ENCODE measurements around the gene CEP68.

Gene CEP68

GRCh38 chr2:65055422-65056214 is 598 bp upstream of the CEP68 start:
- Histone ChIP-seq H3K4me1 (ENCODE audit: insufficient read depth, low read length, poor library complexity, severe bottlenecking) (peaks cover 62% of the 10 kb centered on the region), H3K4me2 (ENCODE audit: low read depth, low read length, poor library complexity, severe bottlenecking) (peak overlapping the region; percentile 85), H3K27me3 (ENCODE audit: insufficient read depth, low read length, poor library complexity, severe bottlenecking) (no peaks in the 10 kb centered on the region), H3K9me2 (replicated peaks; ENCODE audit: low read depth, low read length) (no peaks in the 10 kb centered on the region), H3F3A (ENCODE audit: low read depth) (no peaks in the 10 kb centered on the region), H3K79me2 (ENCODE audit: insufficient read depth, low read length) (peaks cover 47% of the 10 kb centered on the region), H2AFZ (ENCODE audit: low read length) (peak overlapping the region; percentile 92), H4K20me1 (ENCODE audit: insufficient read depth, low read length, poor library complexity, severe bottlenecking) (peaks cover 10% of the 10 kb centered on the region), H3K4me3 (ENCODE audit: low read length, poor library complexity, severe bottlenecking) (peak overlapping the region; percentile 79), H3K9me3 (ENCODE audit: insufficient read depth, low read depth, low read length) (no peaks in the 10 kb centered on the region), H3K9ac (ENCODE audit: low read depth, low read length, poor library complexity, severe bottlenecking) (peak overlapping the region; percentile 70), H3K36me3 (ENCODE audit: insufficient read depth, low read length) (no peaks in the 10 kb centered on the region)
- TF ChIP-seq EZH2phosphoT487 (IDR thresholded peaks at IDR 0.05; ENCODE audit: borderline replicate concordance): no peak
- TF ChIP-seq, protein P1, sequence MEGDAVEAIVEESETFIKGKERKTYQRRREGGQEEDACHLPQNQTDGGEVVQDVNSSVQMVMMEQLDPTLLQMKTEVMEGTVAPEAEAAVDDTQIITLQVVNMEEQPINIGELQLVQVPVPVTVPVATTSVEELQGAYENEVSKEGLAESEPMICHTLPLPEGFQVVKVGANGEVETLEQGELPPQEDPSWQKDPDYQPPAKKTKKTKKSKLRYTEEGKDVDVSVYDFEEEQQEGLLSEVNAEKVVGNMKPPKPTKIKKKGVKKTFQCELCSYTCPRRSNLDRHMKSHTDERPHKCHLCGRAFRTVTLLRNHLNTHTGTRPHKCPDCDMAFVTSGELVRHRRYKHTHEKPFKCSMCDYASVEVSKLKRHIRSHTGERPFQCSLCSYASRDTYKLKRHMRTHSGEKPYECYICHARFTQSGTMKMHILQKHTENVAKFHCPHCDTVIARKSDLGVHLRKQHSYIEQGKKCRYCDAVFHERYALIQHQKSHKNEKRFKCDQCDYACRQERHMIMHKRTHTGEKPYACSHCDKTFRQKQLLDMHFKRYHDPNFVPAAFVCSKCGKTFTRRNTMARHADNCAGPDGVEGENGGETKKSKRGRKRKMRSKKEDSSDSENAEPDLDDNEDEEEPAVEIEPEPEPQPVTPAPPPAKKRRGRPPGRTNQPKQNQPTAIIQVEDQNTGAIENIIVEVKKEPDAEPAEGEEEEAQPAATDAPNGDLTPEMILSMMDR (conservative IDR thresholded peaks at IDR 0.05; ENCODE audit: low read length): no peak

- no peaks in the 10 kb centered on the region for H3K36me3 ChIP-seq (ENCODE audit: insufficient read depth, low read length)
Measured at GRCh38 chr2:65057054-65057375, 799 bp downstream of the CEP68 start.

DNA sequence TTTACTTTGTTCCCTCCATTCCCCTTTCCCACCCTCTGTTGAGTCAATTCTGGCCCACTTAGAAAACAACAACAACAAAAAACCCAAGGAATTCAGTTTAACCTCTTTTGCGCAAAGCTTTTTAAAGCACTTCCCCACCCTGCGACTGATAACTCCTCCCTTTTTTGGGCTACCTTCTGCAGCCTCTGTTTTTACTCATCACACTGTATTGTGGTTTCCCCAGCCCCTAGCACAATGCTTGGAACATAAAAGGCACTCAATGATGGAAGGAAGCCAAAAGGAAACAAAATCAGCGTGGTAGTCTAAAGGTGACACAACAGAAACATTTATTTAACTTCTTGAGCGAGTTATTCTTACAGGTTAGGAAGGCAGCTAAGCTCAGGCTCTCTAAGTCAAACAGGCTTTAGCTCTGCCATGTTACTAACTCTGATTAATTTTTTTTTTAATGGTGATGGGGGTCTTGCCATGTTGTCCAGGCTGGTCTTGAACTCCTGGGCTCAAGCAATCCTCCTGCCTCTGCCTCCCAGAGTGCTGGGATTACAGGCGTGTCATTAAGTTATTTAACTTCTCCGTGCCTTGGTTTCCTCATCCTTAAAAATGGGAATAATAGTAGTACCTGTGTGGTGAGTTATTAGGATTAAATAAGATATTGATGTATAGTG is 1.3 kb downstream of the CEP68 start:
- TF ChIP-seq, protein P1 (conservative IDR thresholded peaks at IDR 0.05; ENCODE audit: low read length): no peak
- no peak for TF ChIP-seq EZH2phosphoT487 (IDR thresholded peaks at IDR 0.05; ENCODE audit: borderline replicate concordance)
- Histone ChIP-seq H3K9me3 (ENCODE audit: insufficient read depth, low read depth, low read length) (no peaks in the 10 kb centered on the region), H2AFZ (ENCODE audit: low read length) (peak overlapping the region; percentile 77; the same call in 1 of the 2 replicates), H3K9me2 (replicated peaks; ENCODE audit: low read depth, low read length) (no peaks in the 10 kb centered on the region), H4K20me1 (ENCODE audit: insufficient read depth, low read length, poor library complexity, severe bottlenecking) (peaks cover 10% of the 10 kb centered on the region), H3K9ac (ENCODE audit: low read depth, low read length, poor library complexity, severe bottlenecking) (peak overlapping the region; percentile 76), H3K4me3 (ENCODE audit: low read length, poor library complexity, severe bottlenecking) (peak overlapping the region; percentile 79), H3K4me2 (ENCODE audit: low read depth, low read length, poor library complexity, severe bottlenecking) (peak overlapping the region; percentile 98), H3F3A (ENCODE audit: low read depth) (no peaks in the 10 kb centered on the region), H3K79me2 (ENCODE audit: insufficient read depth, low read length) (peaks cover 56% of the 10 kb centered on the region), H3K4me1 (ENCODE audit: insufficient read depth, low read length, poor library complexity, severe bottlenecking) (peaks cover 62% of the 10 kb centered on the region), H3K36me3 (ENCODE audit: insufficient read depth, low read length) (no peaks in the 10 kb centered on the region), H3K27me3 (ENCODE audit: insufficient read depth, low read length, poor library complexity, severe bottlenecking) (no peaks in the 10 kb centered on the region)

More at GRCh38 chr2:65057054-65057375, 799 bp downstream of the CEP68 start:
- Histone ChIP-seq H3K9me3 (ENCODE audit: insufficient read depth, low read depth, low read length) (no peaks in the 10 kb centered on the region), H3K79me2 (ENCODE audit: insufficient read depth, low read length) (peaks cover 55% of the 10 kb centered on the region), H3K4me1 (ENCODE audit: insufficient read depth, low read length, poor library complexity, severe bottlenecking) (peaks cover 62% of the 10 kb centered on the region), H3K4me3 (ENCODE audit: low read length, poor library complexity, severe bottlenecking) (peak overlapping the region; percentile 79), H3K4me2 (ENCODE audit: low read depth, low read length, poor library complexity, severe bottlenecking) (peak overlapping the region; percentile 98), H2AFZ (ENCODE audit: low read length) (peak overlapping the region; percentile 77), H3K27me3 (ENCODE audit: insufficient read depth, low read length, poor library complexity, severe bottlenecking) (no peaks in the 10 kb centered on the region), H3K9me2 (replicated peaks; ENCODE audit: low read depth, low read length) (no peaks in the 10 kb centered on the region), H3F3A (ENCODE audit: low read depth) (no peaks in the 10 kb centered on the region), H3K9ac (ENCODE audit: low read depth, low read length, poor library complexity, severe bottlenecking) (peak overlapping the region; percentile 76), H4K20me1 (ENCODE audit: insufficient read depth, low read length, poor library complexity, severe bottlenecking) (peaks cover 10% of the 10 kb centered on the region)
- TF ChIP-seq EZH2phosphoT487 (IDR thresholded peaks at IDR 0.05; ENCODE audit: borderline replicate concordance): no peak
- TF ChIP-seq, protein P1 (conservative IDR thresholded peaks at IDR 0.05; ENCODE audit: low read length): no peak
